ENCODE results near the gene STH. TPM values are rescaled to one million over a fixed set of nuclear protein-coding genes. Genes with fewer than 3 reads are reported as not detected.
A peak's percentile ranks its signal among the peaks of the same experiment; 100 is the strongest.

STH gene
- total and polyA plus RNA-seq, 9 of the 15 experiments (the other 6 are each of a cell fraction or from before 2014, with no cell fraction given): not detected

- TF ChIP-seq ZNF134 (CRISPR knock-in tag; conservative IDR thresholded peaks at IDR 0.05) (no peak), TCF3 (CRISPR knock-in tag; IDR thresholded peaks at IDR 0.05) (peak; percentile 88), ARID1B (IDR thresholded peaks at IDR 0.05) (peak; percentile 85), CBFA2T2 (conservative IDR thresholded peaks at IDR 0.05) (peak; percentile 93), ZNF311 (CRISPR knock-in tag; IDR thresholded peaks at IDR 0.05) (peak; percentile 22; the same call in 1 of the 2 replicates), POLR2AphosphoS5 (IDR thresholded peaks at IDR 0.05; ENCODE audit: control insufficient read depth, insufficient read depth, low read depth, low read length) (peak; percentile 82), ZNF589 (CRISPR knock-in tag; IDR thresholded peaks at IDR 0.05; ENCODE audit: low read depth) (peak; percentile 76; the same call in 1 of the 2 replicates), FOXM1 (IDR thresholded peaks at IDR 0.05; ENCODE audit: low read depth) (peak; percentile 56; the same call in 1 of the 2 replicates), FOXM1 (CRISPR knock-in tag; IDR thresholded peaks at IDR 0.05; ENCODE audit: low read depth) (no peak), ZBTB11 (CRISPR knock-in tag; IDR thresholded peaks at IDR 0.05) (peak in 1 of 3 experiments; percentile 40; a peak in 2 of 6 replicates), FOSL1 (tag; conservative IDR thresholded peaks at IDR 0.05) (0 out of 2 replicates have a peak, but pooled peaks have one; percentile 25), ZNF764 (CRISPR knock-in tag; IDR thresholded peaks at IDR 0.05; ENCODE audit: low read depth) (no peak), DMBX1 (CRISPR knock-in tag; IDR thresholded peaks at IDR 0.05; ENCODE audit: borderline replicate concordance) (peak; percentile 49; the same call in 1 of the 2 replicates), KDM1A (IDR thresholded peaks at IDR 0.05) (peak; percentile 27 to 50; a peak in 1 of 4 replicates), TAL1 (IDR thresholded peaks at IDR 0.05) (peak; percentile 90), MAZ (CRISPR knock-in tag; conservative IDR thresholded peaks at IDR 0.05 in 1 of 2, IDR thresholded peaks at IDR 0.05 in 1 of 2) (no peak), ZBTB7A (IDR thresholded peaks at IDR 0.05; ENCODE audit: borderline replicate concordance, control insufficient read depth, low read depth, low read length) (no peak)
- TF ChIP-seq, protein P1, sequence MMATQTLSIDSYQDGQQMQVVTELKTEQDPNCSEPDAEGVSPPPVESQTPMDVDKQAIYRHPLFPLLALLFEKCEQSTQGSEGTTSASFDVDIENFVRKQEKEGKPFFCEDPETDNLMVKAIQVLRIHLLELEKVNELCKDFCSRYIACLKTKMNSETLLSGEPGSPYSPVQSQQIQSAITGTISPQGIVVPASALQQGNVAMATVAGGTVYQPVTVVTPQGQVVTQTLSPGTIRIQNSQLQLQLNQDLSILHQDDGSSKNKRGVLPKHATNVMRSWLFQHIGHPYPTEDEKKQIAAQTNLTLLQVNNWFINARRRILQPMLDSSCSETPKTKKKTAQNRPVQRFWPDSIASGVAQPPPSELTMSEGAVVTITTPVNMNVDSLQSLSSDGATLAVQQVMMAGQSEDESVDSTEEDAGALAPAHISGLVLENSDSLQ (IDR thresholded peaks at IDR 0.05): 0 out of 2 replicates have a peak, but pooled peaks have one; percentile 10
Observed at GRCh38 chr17:45951941-45952340, 47.1 kb upstream of the STH start (continued).

All from K562 (cell line).